Liver (tissue), 9 donors: Measurements from ENCODE around the gene P4HTM. TPM values are rescaled to one million over a fixed set of nuclear protein-coding genes. Genes with fewer than 3 reads are reported as not detected.

ENCODE experiments used
- DNase-seq: peaks from one replicate; pipeline ENCODE4 v3.0.0-alpha.2; 2017; ENCODE audit warnings: low spot score
- H3K27ac ChIP-seq, 2 donors: one replicate each; pipeline ENCODE4 v1.7.0; 2013; ENCODE audit warnings: inconsistent platforms in 2 of 2, low read length in 2 of 2, control low read depth in 1 of 2, low read depth in 1 of 2, mild to moderate bottlenecking in 1 of 2
- H3K27me3 ChIP-seq, 4 donors: one replicate each; pipeline versions ENCODE4 v1.6.1 to v1.7.0; 2013; ENCODE audit warnings: low read length in 3 of 4, inconsistent platforms in 1 of 4, mild to moderate bottlenecking in 1 of 4, moderate library complexity in 1 of 4; ENCODE audit not compliant: control insufficient read depth in 4 of 4, insufficient read depth in 4 of 4
- H3K36me3 ChIP-seq, 4 donors: one replicate each; pipeline versions ENCODE4 v1.6.1 to v1.7.0; 2013; ENCODE audit warnings: low read length in 3 of 4, mild to moderate bottlenecking in 3 of 4, low read depth in 1 of 4, moderate library complexity in 1 of 4; ENCODE audit not compliant: control insufficient read depth in 4 of 4, insufficient read depth in 3 of 4
- H3K4me1 ChIP-seq, 4 donors: one replicate each; pipeline versions ENCODE4 v1.6.1 to v1.7.0; 2013; ENCODE audit warnings: low read length in 3 of 4, mild to moderate bottlenecking in 3 of 4, moderate library complexity in 1 of 4; ENCODE audit not compliant: control insufficient read depth in 4 of 4, insufficient read depth in 4 of 4
- H3K4me3 ChIP-seq, 3 donors: one replicate each; pipeline versions ENCODE4 v1.6.1 to v1.7.0; 2013; ENCODE audit warnings: low read length in 3 of 3, control low read depth in 1 of 3, low read depth in 1 of 3, mild to moderate bottlenecking in 1 of 3
- H3K9ac ChIP-seq, 2 donors: one replicate each; pipeline ENCODE4 v1.7.0; 2013; ENCODE audit warnings: low read length in 2 of 2, mild to moderate bottlenecking in 2 of 2, moderate library complexity in 2 of 2, control low read depth in 1 of 2, low read depth in 1 of 2
- H3K9me3 ChIP-seq, 4 donors: one replicate each; pipeline versions ENCODE4 v1.6.1 to v1.7.0; 2013; ENCODE audit warnings: low read length in 3 of 4; ENCODE audit not compliant: control insufficient read depth in 4 of 4
- CTCF ChIP-seq: fragments of 150-350 bp; IDR thresholded peaks from 2 replicates; pipeline ENCODE4 v1.5.1; 2017; ENCODE audit warnings: improper control_type of control experiment, low read depth, low read length; ENCODE audit not compliant: missing input control
- EGR1 ChIP-seq, 2 donors: IDR thresholded peaks; 2 replicates each; pipeline ENCODE4 v1.6.1; 2016 to 2018; ENCODE audit warnings: antibody characterized with exemption in 2 of 2, low read depth in 2 of 2
- FOXA1 ChIP-seq: IDR thresholded peaks from 2 replicates; pipeline ENCODE4 v1.6.1; 2016; ENCODE audit warnings: antibody characterized with exemption
- FOXA2 ChIP-seq: IDR thresholded peaks from 2 replicates; pipeline ENCODE4 v1.6.1; 2016; ENCODE audit warnings: antibody characterized with exemption
- GABPA ChIP-seq, 2 donors: IDR thresholded peaks in 1 of 2; conservative IDR thresholded peaks in 1 of 2; 2 replicates each; pipeline ENCODE4 v1.6.1; 2016; ENCODE audit warnings: antibody characterized with exemption in 2 of 2, mild to moderate bottlenecking in 1 of 2, moderate library complexity in 1 of 2
- HNF4A ChIP-seq, 2 donors: conservative IDR thresholded peaks; 2 replicates each; pipeline ENCODE4 v1.6.1; 2016; ENCODE audit warnings: antibody characterized with exemption in 2 of 2, mild to moderate bottlenecking in 2 of 2
- HNF4G ChIP-seq: IDR thresholded peaks from 2 replicates; pipeline ENCODE4 v1.6.1; 2016; ENCODE audit warnings: antibody characterized with exemption
- JUND ChIP-seq, 2 donors: IDR thresholded peaks; 2 replicates each; pipeline ENCODE4 v1.6.1; 2016; ENCODE audit warnings: antibody characterized with exemption in 2 of 2
- NR2F2 ChIP-seq: IDR thresholded peaks from 2 replicates; pipeline ENCODE4 v1.6.1; 2016; ENCODE audit warnings: antibody characterized with exemption
- RAD21 ChIP-seq, 2 donors: IDR thresholded peaks; 2 replicates each; pipeline ENCODE4 v1.6.1; 2016; ENCODE audit warnings: antibody characterized with exemption in 2 of 2, mild to moderate bottlenecking in 2 of 2
- RXRA ChIP-seq, 2 donors: IDR thresholded peaks; 2 replicates each; pipeline ENCODE4 v1.6.1; 2017 to 2018; ENCODE audit warnings: antibody characterized with exemption in 2 of 2, mild to moderate bottlenecking in 1 of 2
- SP1 ChIP-seq: IDR thresholded peaks from 2 replicates; pipeline ENCODE4 v1.6.1; 2018; ENCODE audit warnings: antibody characterized with exemption, mild to moderate bottlenecking
- TAF1 ChIP-seq: conservative IDR thresholded peaks from 2 replicates; pipeline ENCODE4 v1.6.1; 2016; ENCODE audit warnings: antibody characterized with exemption, mild to moderate bottlenecking
- YY1 ChIP-seq: IDR thresholded peaks from 2 replicates; pipeline ENCODE4 v1.6.1; 2016; ENCODE audit warnings: antibody characterized with exemption, mild to moderate bottlenecking
- WGBS: extraction: QIAGEN DNeasy Blood & Tissue Kit; methylation state at CpG from one replicate; pipeline ENCODE4 v1.1.7; 2013; 5-methylcytosine and 5-hydroxymethylcytosine counted together
- polyA plus RNA-seq, 2 donors: library from polyadenylated mRNA; stranded (reverse) in 1 of 2; unstranded in 1 of 2; fragments of 200-250 nt in 1 of 2; fragments of >200 nt in 1 of 2; fragmentation: Nextera tagmentation in 1 of 2; extraction: Ambion mirVana in 1 of 2; gene quantifications; one replicate each; pipeline versions ENCODE4 v1.2.1 to v1.2.3, GENCODE V29; 2013 to 2015
- total RNA-seq, 2 donors: library from RNA; depleted of rRNA; stranded (reverse); fragments of >200 nt; gene quantifications; one replicate each; pipeline ENCODE4 v1.2.3, GENCODE V29; 2014
- TF ChIP-seq, protein P1 (sequence below): IDR thresholded peaks from 2 replicates; pipeline ENCODE4 v1.6.1; 2016; ENCODE audit warnings: antibody characterized with exemption, mild to moderate bottlenecking
- TF ChIP-seq, protein P2 (sequence below): IDR thresholded peaks from 2 replicates; pipeline ENCODE4 v1.6.1; 2016; ENCODE audit warnings: antibody characterized with exemption
- TF ChIP-seq, protein P3 (sequence below): IDR thresholded peaks from 2 replicates; pipeline ENCODE4 v1.6.1; 2016; ENCODE audit warnings: antibody characterized with exemption
- TF ChIP-seq, protein P4 (sequence below): IDR thresholded peaks from 2 replicates; pipeline ENCODE4 v1.6.1; 2016; ENCODE audit warnings: antibody characterized with exemption
- donor health status: healthy.
- donor health status: healthy.
- donor health status: healthy.
- donor health status: healthy.
- donor health status: healthy.

The P4HTM gene
- total and polyA plus RNA-seq, 4 donors: 10.0 to 16.2 (median 11.9) TPM

GRCh38 chr3:48991851-48992545 is 2.0 kb downstream of the P4HTM start:
- 87% methylated on average over 5 of the region's 5 CpGs for WGBS
- TF ChIP-seq, protein P1, sequence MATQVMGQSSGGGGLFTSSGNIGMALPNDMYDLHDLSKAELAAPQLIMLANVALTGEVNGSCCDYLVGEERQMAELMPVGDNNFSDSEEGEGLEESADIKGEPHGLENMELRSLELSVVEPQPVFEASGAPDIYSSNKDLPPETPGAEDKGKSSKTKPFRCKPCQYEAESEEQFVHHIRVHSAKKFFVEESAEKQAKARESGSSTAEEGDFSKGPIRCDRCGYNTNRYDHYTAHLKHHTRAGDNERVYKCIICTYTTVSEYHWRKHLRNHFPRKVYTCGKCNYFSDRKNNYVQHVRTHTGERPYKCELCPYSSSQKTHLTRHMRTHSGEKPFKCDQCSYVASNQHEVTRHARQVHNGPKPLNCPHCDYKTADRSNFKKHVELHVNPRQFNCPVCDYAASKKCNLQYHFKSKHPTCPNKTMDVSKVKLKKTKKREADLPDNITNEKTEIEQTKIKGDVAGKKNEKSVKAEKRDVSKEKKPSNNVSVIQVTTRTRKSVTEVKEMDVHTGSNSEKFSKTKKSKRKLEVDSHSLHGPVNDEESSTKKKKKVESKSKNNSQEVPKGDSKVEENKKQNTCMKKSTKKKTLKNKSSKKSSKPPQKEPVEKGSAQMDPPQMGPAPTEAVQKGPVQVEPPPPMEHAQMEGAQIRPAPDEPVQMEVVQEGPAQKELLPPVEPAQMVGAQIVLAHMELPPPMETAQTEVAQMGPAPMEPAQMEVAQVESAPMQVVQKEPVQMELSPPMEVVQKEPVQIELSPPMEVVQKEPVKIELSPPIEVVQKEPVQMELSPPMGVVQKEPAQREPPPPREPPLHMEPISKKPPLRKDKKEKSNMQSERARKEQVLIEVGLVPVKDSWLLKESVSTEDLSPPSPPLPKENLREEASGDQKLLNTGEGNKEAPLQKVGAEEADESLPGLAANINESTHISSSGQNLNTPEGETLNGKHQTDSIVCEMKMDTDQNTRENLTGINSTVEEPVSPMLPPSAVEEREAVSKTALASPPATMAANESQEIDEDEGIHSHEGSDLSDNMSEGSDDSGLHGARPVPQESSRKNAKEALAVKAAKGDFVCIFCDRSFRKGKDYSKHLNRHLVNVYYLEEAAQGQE: no peak
- TF ChIP-seq, protein P2, sequence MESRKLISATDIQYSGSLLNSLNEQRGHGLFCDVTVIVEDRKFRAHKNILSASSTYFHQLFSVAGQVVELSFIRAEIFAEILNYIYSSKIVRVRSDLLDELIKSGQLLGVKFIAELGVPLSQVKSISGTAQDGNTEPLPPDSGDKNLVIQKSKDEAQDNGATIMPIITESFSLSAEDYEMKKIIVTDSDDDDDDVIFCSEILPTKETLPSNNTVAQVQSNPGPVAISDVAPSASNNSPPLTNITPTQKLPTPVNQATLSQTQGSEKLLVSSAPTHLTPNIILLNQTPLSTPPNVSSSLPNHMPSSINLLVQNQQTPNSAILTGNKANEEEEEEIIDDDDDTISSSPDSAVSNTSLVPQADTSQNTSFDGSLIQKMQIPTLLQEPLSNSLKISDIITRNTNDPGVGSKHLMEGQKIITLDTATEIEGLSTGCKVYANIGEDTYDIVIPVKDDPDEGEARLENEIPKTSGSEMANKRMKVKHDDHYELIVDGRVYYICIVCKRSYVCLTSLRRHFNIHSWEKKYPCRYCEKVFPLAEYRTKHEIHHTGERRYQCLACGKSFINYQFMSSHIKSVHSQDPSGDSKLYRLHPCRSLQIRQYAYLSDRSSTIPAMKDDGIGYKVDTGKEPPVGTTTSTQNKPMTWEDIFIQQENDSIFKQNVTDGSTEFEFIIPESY: no peak
- TF ChIP-seq NR2F2 (no peak), RAD21 (IDR thresholded peaks at IDR 0.05) (no peak), GABPA (IDR thresholded peaks at IDR 0.05 in 1 of 2, conservative IDR thresholded peaks at IDR 0.05 in 1 of 2) (no peak), YY1 (no peak), HNF4G (no peak), FOXA2 (no peak), RXRA (IDR thresholded peaks at IDR 0.05) (no peak), CTCF (no peak), SP1 (no peak), TAF1 (no peak), HNF4A (conservative IDR thresholded peaks at IDR 0.05) (no peak), FOXA1 (no peak), EGR1 (IDR thresholded peaks at IDR 0.05; ENCODE audit: low read depth in 2 of 2) (no peak), JUND (IDR thresholded peaks at IDR 0.05) (no peak)
- TF ChIP-seq, protein P3, sequence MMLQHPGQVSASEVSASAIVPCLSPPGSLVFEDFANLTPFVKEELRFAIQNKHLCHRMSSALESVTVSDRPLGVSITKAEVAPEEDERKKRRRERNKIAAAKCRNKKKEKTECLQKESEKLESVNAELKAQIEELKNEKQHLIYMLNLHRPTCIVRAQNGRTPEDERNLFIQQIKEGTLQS: no peak
- TF ChIP-seq, protein P4, sequence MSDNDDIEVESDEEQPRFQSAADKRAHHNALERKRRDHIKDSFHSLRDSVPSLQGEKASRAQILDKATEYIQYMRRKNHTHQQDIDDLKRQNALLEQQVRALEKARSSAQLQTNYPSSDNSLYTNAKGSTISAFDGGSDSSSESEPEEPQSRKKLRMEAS: no peak

More at GRCh38 chr3:48991851-48992545, 2.0 kb downstream of the P4HTM start:
- Histone ChIP-seq H3K9ac (no peak overlapping the region), H3K4me3 (no peak overlapping the region), H3K9me3 (no peaks in the 10 kb centered on the region), H3K4me1 (peaks cover 3 to 22% (median 15%) of the 10 kb centered on the region in 4 donors), H3K27me3 (no peaks in the 10 kb centered on the region), H3K36me3 (peaks cover 0 to 2% (median 0%) of the 10 kb centered on the region in 4 donors), H3K27ac (no peak overlapping the region)
- DNase-seq: no peak
